HCT116 (cell line): ENCODE results near the gene TMEM9B.
"Not testable (repeated sequence)": the region's sequence is repeated elsewhere in the genome, so short reads cannot be mapped to it uniquely, and the experiment has no call there.

ENCODE experiments used
- CTCF ChIP-seq, 3 experiments: fragments of 200-600 bp in 1 of 3; sonication (generic) in 1 of 3; IDR thresholded peaks in 2 of 3; conservative IDR thresholded peaks in 1 of 3; 2 replicates each; pipeline ENCODE4 v1.5.1; 2012 to 2017; ENCODE audit warnings: low read depth in 2 of 3, low read length in 2 of 3, antibody characterized with exemption in 1 of 3, borderline replicate concordance in 1 of 3, control low read depth in 1 of 3, mild to moderate bottlenecking in 1 of 3, mixed read lengths in 1 of 3, mixed run types in 1 of 3, moderate library complexity in 1 of 3; ENCODE audit not compliant: insufficient read depth in 1 of 3
- RAD21 ChIP-seq: IDR thresholded peaks from 2 replicates; pipeline ENCODE4 v1.6.1; 2012; ENCODE audit warnings: low read depth, mild to moderate bottlenecking

- TF ChIP-seq RAD21; CTCF (IDR thresholded peaks at IDR 0.05 in 2 of 3, conservative IDR thresholded peaks at IDR 0.05 in 1 of 3; ENCODE audit: borderline replicate concordance in 1 of 3, insufficient read depth in 1 of 3, low read depth in 2 of 3, low read length in 2 of 3): not testable (repeated sequence)
Measured at GRCh38 chr11:9009538-9009937, 45.3 kb upstream of the TMEM9B start.
